Activated naive CD8-positive, alpha-beta T cell treated with anti-CD3 and anti-CD28 coated beads, Interleukin-2, amount 10 ng/mL, durations not matched to agents 7 days and 5 days (primary cell): Measurements from ENCODE around the gene C13orf42. TPM values are rescaled to one million over a fixed set of nuclear protein-coding genes. Genes with fewer than 3 reads are reported as not detected.

Source experiments
- ATAC-seq: fragments of 150-1000 bp; cut with Tn5 transposase; one replicate; pipeline ENCODE4 v1.10.0; 2021; ENCODE audit warnings: low read depth, moderate library complexity
- POLR2A ChIA-PET: fragments of 350-600 bp; sonication (Branson Sonifier 250); formaldehyde crosslinking; loops from one replicate; lab custom pipeline; 2021; ENCODE audit warnings: antibody characterized with exemption; lab: Charles Lee
- DNase-seq: peaks from one replicate; pipeline ENCODE4 v3.0.0; 2021
- H3K27ac Mint-ChIP-seq: one replicate; pipeline ENCODE4 v1.8.0; 2022; ENCODE audit warnings: mild to moderate bottlenecking, mixed read lengths
- H3K27me3 Mint-ChIP-seq: one replicate; pipeline ENCODE4 v1.8.0; 2022; ENCODE audit warnings: mild to moderate bottlenecking, moderate library complexity, mixed read lengths
- H3K36me3 Mint-ChIP-seq: one replicate; pipeline ENCODE4 v1.8.0; 2021; ENCODE audit warnings: mild to moderate bottlenecking, mixed read lengths
- H3K4me1 Mint-ChIP-seq: one replicate; pipeline ENCODE4 v1.8.0; 2021; ENCODE audit warnings: mixed read lengths
- H3K4me3 Mint-ChIP-seq: one replicate; pipeline ENCODE4 v1.8.0; 2022; ENCODE audit warnings: mild to moderate bottlenecking, moderate library complexity, mixed read lengths
- H3K9me3 Mint-ChIP-seq: one replicate; pipeline ENCODE4 v1.8.0; 2021; ENCODE audit warnings: mixed read lengths
- total RNA-seq, 2 experiments: library from RNA; stranded (reverse); gene quantifications; one replicate each; pipeline ENCODE4 v1.2.3, GENCODE V29; 2021

C13orf42 gene
- total RNA-seq, 2 experiments from 2014 or later, result not detected

DNA sequence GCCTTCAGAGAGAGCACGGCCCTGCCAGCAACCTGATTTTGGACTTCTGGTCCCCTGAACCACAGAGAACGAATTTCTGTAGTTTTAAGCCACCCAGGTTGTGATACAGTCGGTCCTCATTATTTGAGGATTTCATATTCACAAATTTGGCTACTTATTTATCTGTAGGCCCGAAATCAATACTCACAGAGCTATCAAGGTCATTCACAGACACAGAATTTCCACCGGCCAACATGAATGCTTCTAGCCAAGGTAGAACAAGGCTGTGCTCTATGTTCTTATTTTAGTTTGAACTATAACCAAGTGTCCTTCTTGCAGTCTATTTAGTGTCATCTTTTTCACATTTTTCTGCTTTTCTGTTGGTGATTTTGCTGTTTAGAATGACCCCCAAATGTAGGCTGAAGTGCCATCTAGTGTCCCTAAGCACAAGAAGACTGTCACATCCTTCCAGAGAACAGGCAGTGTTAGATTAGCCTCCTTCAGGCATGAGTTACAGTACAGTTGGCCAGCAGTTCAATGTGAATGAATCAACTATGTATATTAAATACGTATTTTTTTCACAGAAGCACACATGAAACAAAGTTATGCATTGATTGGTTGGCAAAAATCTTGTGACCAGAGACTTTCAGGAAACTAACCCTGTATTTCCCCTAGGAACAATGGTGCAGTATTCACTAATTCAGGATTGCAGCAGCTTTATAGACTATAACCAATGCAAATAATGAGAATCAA is 63.5 kb downstream of the C13orf42 start:
- no peak overlapping the region for H3K27ac Mint-ChIP-seq

DNA sequence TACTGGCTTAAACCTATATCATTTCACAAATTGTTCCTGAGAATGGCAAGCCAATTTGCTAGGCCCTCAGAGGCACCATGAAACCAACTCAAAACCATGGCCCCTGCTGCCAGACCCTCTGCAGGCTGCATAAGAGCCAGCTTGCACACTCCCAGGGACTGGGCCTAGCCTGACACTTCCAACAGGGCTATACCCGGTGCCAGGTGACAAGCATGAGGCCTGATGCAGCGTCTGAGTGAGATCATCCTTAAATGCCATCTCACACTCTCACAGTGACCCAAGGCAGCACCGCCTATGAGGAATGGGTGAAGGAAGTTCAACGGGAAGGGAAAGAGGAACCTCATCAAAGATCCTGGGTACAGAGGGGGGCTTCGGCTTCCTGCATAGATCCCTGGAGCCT is 65.6 kb downstream of the C13orf42 start:
- POLR2A ChIA-PET, result no interaction called here
- Mint-ChIP-seq H3K4me1 (no peaks in the 10 kb centered on the region), H3K36me3 (no peaks in the 10 kb centered on the region), H3K27me3 (no peaks in the 10 kb centered on the region), H3K27ac (no peak overlapping the region), H3K4me3 (no peak overlapping the region), H3K9me3 (no peaks in the 10 kb centered on the region)
- no peak for DNase-seq
- ATAC-seq, result no peak

More for the DNA sequence above, 63.5 kb downstream of the C13orf42 start:
- no peaks in the 10 kb centered on the region for H3K27me3 Mint-ChIP-seq
- no peaks in the 10 kb centered on the region for H3K9me3 Mint-ChIP-seq
- no peaks in the 10 kb centered on the region for H3K36me3 Mint-ChIP-seq
- DNase-seq (no peak), ATAC-seq (no peak)
- no peak overlapping the region for H3K4me3 Mint-ChIP-seq
- no peaks in the 10 kb centered on the region for H3K4me1 Mint-ChIP-seq
- POLR2A ChIA-PET, result no interaction called here

DNA sequence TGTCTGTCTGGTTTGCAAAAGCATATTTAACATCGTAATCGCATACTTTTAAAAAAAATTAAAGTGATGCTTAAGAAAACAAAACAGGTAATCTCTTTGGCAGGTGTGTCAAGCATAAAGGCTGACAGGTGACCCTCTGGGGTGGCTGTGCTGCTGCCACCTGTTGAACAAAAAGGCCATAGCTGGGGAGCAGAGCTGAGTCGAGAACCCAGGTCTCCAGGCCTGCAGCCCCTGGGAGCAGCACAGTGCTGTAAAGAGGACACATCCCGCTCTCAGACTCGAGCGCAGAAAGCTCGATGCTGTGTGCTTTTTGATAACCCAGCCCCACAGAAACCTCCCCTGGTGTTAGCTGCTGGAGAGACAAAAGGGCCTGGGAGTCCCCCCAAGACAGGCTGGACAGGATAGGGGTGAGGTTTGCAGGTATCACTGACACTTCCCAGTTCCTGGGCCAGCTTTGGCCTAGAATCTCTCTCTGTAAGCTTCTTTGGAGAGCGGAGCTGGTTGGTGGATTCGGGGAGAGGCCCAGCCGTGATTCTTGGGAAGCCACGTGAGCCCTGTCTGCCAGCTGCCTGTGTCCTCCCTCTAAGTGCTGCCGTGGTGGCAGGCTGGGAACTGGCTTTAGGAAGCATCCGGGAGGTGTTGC is 66.9 kb downstream of the C13orf42 start:
- H3K36me3 Mint-ChIP-seq, result no peaks in the 10 kb centered on the region
- no peak for ATAC-seq
- POLR2A ChIA-PET, result no interaction called here
- no peak overlapping the region for H3K4me3 Mint-ChIP-seq
- no peaks in the 10 kb centered on the region for H3K4me1 Mint-ChIP-seq
- H3K27ac Mint-ChIP-seq, result no peak overlapping the region
- DNase-seq, result no peak
- H3K27me3 Mint-ChIP-seq, result peaks cover 2% of the 10 kb centered on the region
- H3K9me3 Mint-ChIP-seq, result no peaks in the 10 kb centered on the region

DNA sequence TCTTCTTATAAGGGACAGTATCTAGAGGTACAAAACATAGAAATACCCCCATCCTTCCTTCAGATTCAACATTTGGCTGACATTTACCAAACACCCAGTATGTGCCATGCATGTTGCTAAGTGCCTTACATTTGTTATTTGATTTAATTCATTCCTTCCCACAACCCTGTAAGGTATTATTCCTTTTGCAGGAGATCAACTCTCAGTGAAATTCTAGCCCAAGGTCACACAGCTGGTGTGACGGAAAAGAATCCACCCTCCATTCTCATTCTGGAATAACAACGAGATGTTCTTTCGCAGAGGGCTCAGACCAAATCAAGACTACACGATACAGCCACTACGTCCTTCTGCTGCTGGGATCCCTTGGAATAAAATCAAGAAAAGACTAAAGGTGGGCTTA is 67.8 kb downstream of the C13orf42 start:
- POLR2A ChIA-PET, result no interaction called here
- Mint-ChIP-seq H3K27me3 (peaks cover 6% of the 10 kb centered on the region), H3K4me1 (no peaks in the 10 kb centered on the region), H3K36me3 (no peaks in the 10 kb centered on the region), H3K27ac (no peak overlapping the region), H3K4me3 (no peak overlapping the region), H3K9me3 (no peaks in the 10 kb centered on the region)
- DNase-seq, result no peak
- ATAC-seq, result no peak

DNA sequence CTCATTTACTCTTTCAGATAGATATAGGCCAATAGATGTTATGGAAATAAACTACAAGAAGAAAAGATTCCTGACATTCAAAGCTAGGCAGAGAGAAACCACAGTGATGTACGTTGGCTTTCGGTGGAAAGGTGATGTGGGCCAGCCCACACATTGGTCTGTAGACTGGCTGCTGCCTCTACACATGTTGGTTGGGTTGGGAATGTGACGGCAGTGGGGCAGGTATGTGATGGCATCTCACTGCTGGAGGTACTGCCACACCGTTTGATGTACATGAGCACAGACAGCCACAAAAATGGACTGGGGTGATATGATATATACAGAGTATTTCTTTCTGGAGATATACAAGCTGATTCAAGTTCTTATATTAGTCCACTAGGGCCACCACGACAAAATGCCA is 69.4 kb downstream of the C13orf42 start:
- peaks cover under 1% of the 10 kb centered on the region for H3K4me1 Mint-ChIP-seq
- H3K36me3 Mint-ChIP-seq, result no peaks in the 10 kb centered on the region
- no peak overlapping the region for H3K27ac Mint-ChIP-seq
- H3K9me3 Mint-ChIP-seq, result no peaks in the 10 kb centered on the region
- ATAC-seq, result no peak
- peaks cover 9% of the 10 kb centered on the region for H3K27me3 Mint-ChIP-seq
- no peak for DNase-seq
- POLR2A ChIA-PET, result no interaction called here
- no peak overlapping the region for H3K4me3 Mint-ChIP-seq

DNA sequence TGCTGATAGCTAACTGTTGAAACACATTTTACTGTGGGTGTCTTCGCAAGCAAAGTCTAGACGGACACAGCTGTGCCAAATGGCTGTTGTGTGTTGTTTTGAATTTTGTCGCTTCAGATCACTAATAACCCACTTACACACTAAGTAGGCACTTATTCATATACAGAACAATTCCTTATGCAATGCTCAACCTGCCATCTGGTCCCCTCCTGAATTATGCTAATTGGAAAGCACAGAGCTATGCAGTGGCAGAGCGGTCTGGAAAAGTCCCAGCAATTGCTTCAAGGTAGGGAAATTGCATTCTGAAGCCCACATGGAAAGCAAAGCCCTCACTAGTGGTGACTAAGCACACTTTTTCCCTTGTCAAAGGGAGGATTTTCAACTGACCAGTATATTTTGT is 69.9 kb downstream of the C13orf42 start:
- POLR2A ChIA-PET, result no interaction called here
- Mint-ChIP-seq H3K36me3 (no peaks in the 10 kb centered on the region), H3K4me1 (peaks cover 3% of the 10 kb centered on the region), H3K27ac (no peak overlapping the region), H3K9me3 (no peaks in the 10 kb centered on the region), H3K27me3 (peaks cover 9% of the 10 kb centered on the region), H3K4me3 (no peak overlapping the region)
- ATAC-seq (no peak), DNase-seq (no peak)

DNA sequence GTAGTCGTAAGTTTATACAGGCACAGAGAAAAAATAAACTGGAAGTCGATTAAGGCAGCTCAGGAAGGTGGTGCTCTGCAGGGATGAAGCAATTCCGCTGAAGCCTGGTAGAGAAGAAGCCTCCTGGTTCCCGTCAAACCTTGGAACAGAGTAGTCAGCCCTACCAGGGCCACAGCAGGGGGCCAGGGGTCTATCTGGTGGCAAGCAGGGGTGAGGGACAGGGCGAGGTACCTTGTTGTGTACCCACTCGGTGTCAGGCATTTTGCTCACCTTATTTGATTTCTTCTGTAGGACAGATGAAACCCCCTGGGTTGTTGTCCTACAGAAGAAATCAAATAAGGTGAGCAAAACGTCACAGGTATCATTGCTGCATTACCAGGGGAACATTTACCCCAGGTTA is 70.6 kb downstream of the C13orf42 start:
- H3K4me3 Mint-ChIP-seq, result no peak overlapping the region
- H3K36me3 Mint-ChIP-seq, result no peaks in the 10 kb centered on the region
- POLR2A ChIA-PET, result interaction anchor here (0.5 kb wide), 1 partner anchor 105 kb away, joined by 3 read pairs; no protein-coding TSS in a partner anchor
- no peak overlapping the region for H3K27ac Mint-ChIP-seq
- no peaks in the 10 kb centered on the region for H3K9me3 Mint-ChIP-seq
- H3K4me1 Mint-ChIP-seq, result peaks cover 3% of the 10 kb centered on the region
- no peak for DNase-seq
- peaks cover 9% of the 10 kb centered on the region for H3K27me3 Mint-ChIP-seq
- no peak for ATAC-seq

DNA sequence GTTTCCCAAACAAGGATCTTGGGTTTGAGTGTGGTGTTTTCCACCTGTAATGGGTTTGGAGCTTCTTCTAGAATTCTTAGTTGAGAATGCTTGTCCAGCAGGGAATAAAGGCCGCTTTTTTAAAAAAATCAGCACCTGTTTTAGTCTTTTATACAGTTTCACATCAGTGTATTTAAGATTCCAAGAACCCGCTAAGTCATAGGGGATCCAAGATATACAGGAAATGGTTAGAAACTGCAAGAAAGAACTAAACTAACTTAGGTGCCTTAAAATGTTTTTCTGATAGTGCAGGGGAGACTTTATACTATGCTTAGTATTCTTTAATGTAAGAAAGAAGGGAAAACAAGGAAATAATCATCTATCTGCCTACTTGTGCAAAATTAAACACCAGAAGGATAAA is 74.7 kb downstream of the C13orf42 start:
- Mint-ChIP-seq H3K9me3 (no peaks in the 10 kb centered on the region), H3K27ac (no peak overlapping the region), H3K27me3 (peaks cover 9% of the 10 kb centered on the region), H3K4me3 (no peak overlapping the region), H3K4me1 (peaks cover 3% of the 10 kb centered on the region), H3K36me3 (no peaks in the 10 kb centered on the region)
- DNase-seq (no peak), ATAC-seq (no peak)
- POLR2A ChIA-PET, result no interaction called here

DNA sequence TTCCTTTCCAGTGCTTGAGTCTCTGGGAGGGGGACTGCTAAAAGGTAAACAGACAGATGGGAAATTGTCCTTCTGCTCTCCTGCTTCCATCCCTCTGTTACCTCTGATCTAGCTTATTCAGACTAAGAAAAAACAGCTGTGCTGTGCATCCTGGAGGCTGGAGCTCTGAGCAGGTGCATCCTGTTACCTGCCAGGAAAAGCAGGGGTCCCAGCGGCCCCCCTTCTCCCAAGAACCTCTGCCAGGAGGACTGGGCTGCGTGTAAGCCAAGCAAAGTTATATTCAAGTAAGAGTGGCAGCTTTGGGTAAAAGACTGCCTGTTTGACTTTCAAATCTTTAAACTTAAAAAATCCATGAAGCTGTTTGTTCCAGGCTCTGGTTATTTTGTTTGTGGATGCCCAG is 75.1 kb downstream of the C13orf42 start:
- ATAC-seq, result no peak
- POLR2A ChIA-PET, result no interaction called here

DNA sequence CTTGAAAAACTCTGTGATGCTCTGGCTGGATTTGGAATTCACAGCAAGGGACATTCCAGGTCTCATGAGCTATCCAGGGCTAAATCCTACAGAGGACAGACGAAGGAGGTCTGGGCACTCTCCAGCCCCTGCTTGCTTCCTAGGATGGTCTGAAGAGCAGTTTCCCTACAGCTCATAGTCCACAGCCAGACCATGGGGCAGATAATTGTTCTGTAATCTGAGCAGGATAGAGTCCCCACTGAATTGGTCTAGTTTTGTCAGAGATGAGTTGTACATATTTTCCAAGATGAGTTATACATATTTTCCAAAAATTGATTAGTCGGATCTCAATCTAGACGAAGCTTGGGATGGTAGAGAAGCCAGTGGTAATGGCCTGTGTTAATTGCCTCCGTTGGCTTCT is 75.6 kb downstream of the C13orf42 start:
- no peak for ATAC-seq
- POLR2A ChIA-PET, result no interaction called here

More for the DNA sequence above, 75.1 kb downstream of the C13orf42 start:
- DNase-seq, result no peak
- H3K27ac Mint-ChIP-seq, result no peak overlapping the region
- no peak overlapping the region for H3K4me3 Mint-ChIP-seq
- peaks cover 9% of the 10 kb centered on the region for H3K27me3 Mint-ChIP-seq
- no peaks in the 10 kb centered on the region for H3K36me3 Mint-ChIP-seq
- H3K4me1 Mint-ChIP-seq, result peaks cover 3% of the 10 kb centered on the region
- no peaks in the 10 kb centered on the region for H3K9me3 Mint-ChIP-seq

DNA sequence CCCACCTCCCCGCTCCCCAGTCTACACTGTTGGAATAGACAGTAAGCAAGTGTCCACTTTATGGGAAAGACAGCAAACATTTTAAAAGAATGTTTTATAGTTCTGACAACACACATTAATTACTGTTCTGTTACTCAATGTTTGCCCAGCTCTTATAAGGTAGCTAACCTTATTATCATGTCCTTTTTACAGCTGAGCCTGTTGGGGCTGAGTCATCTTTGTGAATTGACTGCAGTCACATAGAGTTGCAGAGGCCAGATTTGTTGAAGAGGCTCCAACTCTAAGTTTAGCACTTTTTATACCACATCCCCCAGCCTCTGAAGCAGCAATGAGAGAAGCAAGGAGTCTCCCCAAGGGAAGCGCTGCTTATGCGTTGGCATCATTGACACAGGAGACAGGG is 76.2 kb downstream of the C13orf42 start:
- H3K36me3 Mint-ChIP-seq, result no peaks in the 10 kb centered on the region
- peaks cover 3% of the 10 kb centered on the region for H3K4me1 Mint-ChIP-seq
- no peak overlapping the region for H3K4me3 Mint-ChIP-seq
- H3K27me3 Mint-ChIP-seq, result peaks cover 7% of the 10 kb centered on the region
- POLR2A ChIA-PET, result no interaction called here
- no peak for DNase-seq
- H3K9me3 Mint-ChIP-seq, result no peaks in the 10 kb centered on the region
- ATAC-seq, result no peak
- H3K27ac Mint-ChIP-seq, result no peak overlapping the region

More for the DNA sequence above, 75.6 kb downstream of the C13orf42 start:
- DNase-seq, result no peak
- Mint-ChIP-seq H3K27ac (no peak overlapping the region), H3K27me3 (peaks cover 9% of the 10 kb centered on the region), H3K4me3 (no peak overlapping the region), H3K9me3 (no peaks in the 10 kb centered on the region), H3K36me3 (no peaks in the 10 kb centered on the region), H3K4me1 (peaks cover 3% of the 10 kb centered on the region)

DNA sequence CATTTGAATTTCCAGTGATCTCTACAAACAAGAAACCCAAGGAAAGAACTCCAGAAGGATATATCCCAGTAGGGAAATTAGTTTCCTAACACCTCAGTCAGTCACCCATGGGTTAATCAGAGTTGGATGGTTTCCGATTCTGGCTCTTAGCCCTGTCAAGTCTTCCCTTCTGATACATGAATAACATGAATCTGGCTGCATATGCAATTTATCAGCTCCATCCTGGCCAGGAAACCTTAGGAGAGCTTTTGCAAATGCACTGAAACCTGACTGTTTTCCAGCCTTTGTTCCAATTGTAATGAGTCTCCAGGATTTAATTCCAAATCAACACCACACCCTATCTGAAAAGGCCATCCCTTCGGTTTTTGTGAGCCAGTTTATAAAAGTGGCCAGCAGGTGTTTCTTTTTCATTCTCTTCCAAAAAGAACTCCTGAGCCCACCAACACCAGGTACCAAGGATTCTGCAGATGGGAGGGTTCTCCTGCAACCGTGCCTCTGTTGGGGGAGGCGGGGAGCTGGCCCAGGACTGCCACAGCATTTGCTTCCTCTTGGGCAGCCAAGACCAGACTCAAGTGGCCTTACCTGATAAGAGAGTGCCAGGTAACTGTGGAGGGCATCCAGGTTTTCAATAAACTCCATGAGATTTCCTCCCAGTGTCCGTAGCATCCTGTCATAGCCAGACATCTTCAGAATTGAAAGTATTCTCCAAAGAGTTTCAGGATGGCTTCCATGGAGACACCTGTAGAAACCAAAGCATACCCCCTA is 77.5 kb downstream of the C13orf42 start:
- H3K27me3 Mint-ChIP-seq, result peaks cover 7% of the 10 kb centered on the region
- DNase-seq, result no peak
- POLR2A ChIA-PET, result no interaction called here
- H3K27ac Mint-ChIP-seq, result no peak overlapping the region
- ATAC-seq, result no peak
- H3K36me3 Mint-ChIP-seq, result no peaks in the 10 kb centered on the region
- H3K9me3 Mint-ChIP-seq, result no peaks in the 10 kb centered on the region
- no peak overlapping the region for H3K4me3 Mint-ChIP-seq
- H3K4me1 Mint-ChIP-seq, result peaks cover 3% of the 10 kb centered on the region

DNA sequence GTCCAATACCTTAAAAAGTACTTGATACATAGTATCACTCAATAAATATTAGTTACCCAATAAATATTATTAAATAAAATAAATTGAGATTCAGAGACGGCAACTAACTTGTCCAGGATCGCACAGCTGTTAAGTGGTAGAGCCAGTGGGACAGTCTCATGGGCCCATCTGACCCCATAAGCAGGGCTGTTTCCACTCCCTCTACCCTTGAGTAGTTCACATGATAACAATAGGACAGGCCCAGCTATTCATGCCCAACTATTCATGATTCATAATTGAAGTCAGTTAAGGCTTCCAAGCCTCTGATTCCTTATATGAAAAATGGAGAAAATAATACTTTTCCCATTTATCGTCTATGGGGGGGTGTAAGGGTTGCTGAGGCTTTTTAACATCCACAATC is 78.2 kb downstream of the C13orf42 start:
- no peaks in the 10 kb centered on the region for H3K9me3 Mint-ChIP-seq
- H3K27ac Mint-ChIP-seq, result no peak overlapping the region
- H3K4me3 Mint-ChIP-seq, result no peak overlapping the region
- H3K36me3 Mint-ChIP-seq, result no peaks in the 10 kb centered on the region
- POLR2A ChIA-PET, result no interaction called here
- no peak for ATAC-seq
- peaks cover 4% of the 10 kb centered on the region for H3K27me3 Mint-ChIP-seq
- no peak for DNase-seq
- peaks cover 3% of the 10 kb centered on the region for H3K4me1 Mint-ChIP-seq
